GM21526 (cell line): Measurements from ENCODE around the gene BRMS1L.

Experiments
- ATAC-seq: cut with Tn5 transposase; IDR thresholded peaks from one replicate; pipeline ENCODE4 v1.9.1; 2021; ENCODE audit warnings: moderate library complexity; ENCODE audit not compliant: unreplicated experiment, low FRiP score

BRMS1L gene

DNA sequence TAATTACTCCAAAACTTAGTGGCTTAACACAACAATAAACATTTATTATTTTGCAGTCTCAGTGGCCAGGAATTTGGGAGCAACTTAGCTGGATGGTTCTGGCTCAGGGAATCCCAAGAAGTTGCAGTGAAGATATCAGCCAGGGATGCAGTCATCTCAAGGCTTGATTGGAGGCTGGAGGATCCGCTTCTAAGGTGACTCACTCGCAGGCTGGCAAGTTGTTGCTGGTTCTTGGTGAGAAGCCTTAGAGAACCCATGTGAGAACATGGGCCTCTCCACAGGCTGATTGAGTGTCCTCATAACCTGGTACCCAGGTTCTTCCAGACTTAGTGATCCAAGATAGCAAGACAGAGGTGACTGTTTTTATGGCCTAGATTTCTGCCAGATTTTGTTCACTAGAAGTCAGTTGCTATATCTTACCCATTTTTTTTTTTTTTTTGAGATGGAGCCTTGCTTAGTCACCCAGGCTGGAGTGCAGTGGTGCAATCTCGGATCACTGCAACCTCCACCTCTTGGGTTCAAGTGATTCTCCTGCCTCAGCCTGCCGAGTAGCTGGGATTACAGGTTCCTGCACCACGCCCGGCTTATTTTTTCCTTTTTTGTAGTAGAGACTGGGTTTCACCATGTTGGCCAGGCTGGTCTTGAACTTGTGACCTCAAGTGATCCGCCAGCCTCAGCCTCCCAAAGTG is 32.5 kb downstream of the BRMS1L start:
- ATAC-seq, result no peak

DNA sequence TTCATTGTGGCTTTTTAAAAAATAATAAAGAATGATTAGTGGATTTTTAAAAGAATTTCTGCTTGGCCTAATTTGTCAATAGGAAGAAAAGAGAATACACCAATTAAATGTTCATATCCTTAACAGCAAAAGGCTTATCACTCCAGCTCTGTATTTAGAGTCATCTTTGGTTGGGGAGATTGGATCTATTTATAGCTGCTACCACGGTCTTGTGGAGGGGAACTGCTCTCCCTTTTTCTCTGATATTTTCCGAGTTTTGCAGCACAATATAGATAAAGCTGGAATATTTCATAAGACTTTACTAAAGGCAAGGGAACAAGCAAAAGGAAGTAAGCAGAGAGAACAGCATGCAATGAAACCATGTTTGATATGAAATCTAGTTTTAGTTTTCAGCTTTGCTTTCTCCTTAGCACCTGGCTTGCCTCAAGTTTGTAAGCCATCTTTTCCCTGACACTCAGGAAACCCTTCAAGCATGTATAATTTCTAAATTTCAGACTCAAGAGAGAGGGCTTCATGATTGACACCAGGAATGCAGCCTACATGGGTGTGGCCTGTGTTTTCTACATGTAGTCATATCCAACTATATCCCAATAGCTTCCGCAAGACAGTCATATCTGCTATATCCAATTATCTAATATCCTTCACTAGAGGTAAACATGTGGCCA is 35.2 kb downstream of the BRMS1L start:
- no peak for ATAC-seq

DNA sequence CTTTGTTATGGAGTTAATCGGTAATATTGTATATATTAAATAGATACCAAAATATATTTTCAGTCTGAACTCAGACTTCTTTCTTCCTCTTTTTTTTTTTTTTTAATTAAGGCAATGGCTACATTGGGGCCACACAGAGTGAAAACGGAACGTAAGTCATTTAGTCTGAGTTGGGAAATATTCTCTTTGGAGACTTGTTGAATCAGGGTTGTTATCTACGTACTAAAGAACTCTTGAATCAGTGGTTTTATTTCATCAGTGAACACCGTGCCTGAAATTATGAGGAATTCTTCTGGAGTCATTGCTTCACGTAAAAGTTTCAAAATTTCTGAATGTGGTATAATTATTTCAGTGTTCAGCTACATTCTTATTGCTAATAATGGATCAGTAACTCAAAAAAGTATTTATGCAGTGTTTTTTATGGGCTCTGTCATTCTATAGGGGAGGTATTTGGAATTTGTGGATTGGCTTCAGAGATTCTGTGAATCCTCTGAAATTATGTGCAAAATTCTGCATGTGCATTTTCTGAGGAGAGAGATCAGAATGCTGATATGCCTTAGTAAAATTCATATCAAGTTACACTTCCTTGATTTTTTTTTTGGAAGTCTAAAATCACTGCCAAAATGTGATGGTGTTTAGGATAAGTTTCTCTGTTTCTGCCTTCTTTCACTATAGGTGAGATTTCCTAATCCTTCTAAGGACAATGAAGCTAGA is 39.6 kb downstream of the BRMS1L start:
- ATAC-seq, result no peak

DNA sequence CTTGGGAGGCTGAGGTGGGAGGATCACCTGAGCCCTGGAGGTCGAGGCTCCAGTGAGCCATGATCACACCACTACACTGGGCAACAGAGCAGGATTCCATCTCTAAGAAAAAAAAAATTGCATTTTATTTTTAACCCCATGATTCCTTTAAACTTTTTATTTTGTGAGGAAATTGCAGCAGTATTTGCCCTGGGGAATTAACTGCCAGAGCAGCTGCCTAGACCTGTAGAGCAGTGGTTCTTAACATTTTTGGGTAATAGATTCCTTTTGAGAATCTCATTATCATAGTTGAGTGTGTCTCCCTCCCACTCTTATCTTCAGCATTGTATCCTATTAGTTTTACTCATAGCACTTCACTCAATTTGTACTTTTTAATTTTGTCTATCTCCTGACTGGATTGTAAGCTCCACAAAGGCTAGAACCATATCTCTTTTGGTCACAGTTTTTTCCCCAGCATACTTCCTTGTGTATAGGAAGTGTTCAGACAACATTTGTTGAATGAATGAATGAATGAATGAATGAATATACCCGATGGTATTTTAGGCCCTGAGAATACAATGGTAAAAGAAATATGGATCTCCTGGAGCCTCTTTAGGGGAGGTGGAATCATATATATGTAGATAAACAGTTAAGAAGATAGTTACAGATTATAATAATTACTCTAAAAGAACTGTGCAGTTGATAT is 40.6 kb downstream of the BRMS1L start:
- ATAC-seq, result no peak

DNA sequence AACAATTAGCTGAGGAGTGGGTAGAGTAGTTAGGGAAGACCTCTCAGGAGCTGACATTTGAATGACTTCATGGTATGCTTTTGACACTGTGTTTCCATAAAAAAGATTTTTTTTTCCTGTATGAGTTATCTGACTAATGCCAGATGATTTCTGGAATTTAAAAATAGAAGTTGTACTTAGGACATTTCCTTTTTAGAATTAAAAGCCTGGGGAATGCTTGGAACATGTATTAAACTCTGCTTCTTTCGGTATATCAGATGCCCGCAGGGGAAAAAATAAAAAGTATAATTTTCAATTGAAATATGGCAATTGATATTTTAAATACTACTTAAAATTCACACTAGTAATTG is 41.1 kb downstream of the BRMS1L start:
- ATAC-seq, result no peak

DNA sequence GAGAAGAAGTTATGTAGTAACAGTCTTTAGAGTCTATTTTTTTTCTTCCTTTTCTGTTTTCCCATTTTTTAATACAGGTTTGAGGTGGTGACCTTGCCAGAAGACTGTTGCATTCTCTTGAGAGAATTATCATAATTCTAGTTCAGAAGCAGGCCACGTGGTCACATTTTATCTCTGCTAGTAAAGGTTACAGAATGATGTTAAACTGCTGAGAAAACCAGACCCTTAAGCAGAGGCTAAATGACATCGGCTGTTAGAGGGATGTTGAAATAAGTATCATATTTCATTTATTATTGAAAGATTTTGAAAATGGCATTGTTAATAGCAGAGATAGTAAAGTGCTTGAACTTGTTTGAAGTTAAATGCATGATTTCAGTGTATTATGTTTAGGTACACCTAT is 49.2 kb downstream of the BRMS1L start:
- no peak for ATAC-seq

DNA sequence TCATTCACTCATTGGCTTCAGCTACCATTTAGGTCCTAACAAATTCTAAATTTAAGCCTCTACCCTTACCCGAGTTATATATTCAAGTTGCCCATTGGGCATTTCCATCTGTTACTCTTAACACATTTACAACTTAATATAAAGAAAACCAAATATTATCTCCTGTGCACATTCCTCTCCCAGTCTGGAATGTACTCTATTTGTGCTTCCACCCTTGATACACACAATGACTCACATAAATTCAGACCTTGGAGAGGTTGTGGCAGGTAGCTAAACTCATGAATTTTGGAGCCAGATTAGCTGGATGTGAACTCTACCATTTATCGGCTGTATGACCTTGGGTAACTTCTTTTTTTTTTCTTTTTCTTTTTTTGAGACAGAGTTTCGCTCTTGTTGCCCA is 51.1 kb downstream of the BRMS1L start:
- no peak for ATAC-seq

DNA sequence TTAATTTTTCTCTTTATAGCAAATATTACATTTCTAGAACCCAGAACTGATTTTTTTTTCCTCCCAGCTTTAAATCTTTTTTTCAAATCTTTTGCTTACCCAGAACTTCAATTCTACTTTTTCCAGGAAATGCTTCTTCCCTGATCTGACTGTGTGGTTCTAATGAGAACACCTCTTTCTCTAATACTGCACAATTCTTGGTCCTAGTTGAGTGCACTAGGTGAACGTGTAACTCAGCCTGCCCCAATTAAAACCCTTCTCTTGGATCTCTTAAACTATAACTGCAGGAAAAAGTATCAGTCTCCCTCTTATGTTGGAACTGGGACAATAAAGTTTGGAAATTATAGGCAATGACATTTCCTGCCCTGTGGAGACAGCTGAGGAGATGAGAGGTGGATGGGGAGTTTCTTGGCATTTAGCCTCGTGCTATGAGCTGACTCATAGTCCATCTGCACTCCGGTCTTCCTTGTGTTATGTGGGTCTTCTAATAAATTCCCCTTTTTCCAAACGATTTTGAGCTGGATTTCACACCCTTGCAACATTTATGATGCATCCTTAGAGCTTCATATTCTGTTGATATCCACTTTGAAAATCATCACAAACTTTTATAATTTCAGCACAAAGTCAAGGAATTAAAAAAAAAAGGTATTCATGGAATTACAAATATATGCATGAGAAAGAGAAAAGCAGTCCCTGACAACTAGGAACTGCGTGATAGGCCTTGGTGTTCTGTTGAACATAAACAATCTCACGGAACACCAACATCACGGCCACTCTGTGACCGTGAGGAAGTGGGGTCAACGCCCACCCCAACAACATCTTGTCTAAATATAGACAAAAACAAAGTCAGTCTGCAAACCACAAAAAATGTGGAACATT is 52.4 kb downstream of the BRMS1L start:
- ATAC-seq, result no peak

DNA sequence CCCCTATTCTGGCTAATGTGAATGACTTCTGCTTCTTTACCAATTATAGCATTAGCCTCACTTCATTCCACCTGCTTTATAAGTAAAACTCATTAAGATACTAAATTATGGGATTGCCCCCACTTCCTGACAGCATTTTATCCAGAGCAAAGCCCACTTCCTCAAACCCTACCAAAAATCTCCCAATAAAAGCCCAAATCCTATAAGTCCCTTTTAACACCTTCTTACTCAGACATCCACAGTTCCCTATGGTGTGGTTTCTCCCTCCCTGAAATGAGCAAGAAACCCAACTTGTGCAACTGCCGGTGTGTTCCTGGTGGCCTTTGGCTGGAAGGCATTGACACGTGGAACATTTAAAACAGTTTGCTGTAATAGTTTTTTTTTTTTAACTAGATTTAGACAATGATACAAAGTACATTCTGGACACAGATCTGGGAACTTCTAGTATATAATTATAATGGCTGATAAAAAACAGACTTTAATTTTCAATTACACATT is 53.1 kb downstream of the BRMS1L start:
- ATAC-seq, result no peak

DNA sequence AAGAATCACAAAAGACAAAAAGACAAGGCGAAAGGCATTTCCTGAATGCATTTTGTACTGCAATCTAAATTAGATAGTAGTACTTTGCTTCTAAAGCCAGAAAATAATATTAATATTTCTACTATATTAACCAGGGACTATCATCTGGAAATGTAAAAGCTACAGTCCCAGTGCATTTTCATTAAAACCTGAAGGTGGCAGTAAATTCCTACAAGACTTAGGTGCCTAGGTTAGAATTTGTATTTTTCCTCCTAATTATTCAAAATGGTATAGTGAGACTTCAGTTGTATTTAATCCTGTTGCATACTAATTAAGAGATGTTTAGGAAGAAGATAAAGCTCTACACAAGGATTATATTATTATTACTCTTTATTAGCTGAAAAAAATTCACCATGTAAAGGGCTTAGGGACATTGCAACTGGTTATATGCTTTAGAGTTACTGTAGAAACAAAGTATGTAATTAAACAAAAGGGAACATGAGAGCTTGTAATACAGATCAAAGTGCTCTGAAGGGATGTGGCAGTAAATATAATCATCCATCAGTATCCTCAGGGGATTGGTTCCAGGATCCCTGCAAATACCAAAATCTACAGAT is 53.6 kb downstream of the BRMS1L start:
- no peak for ATAC-seq

DNA sequence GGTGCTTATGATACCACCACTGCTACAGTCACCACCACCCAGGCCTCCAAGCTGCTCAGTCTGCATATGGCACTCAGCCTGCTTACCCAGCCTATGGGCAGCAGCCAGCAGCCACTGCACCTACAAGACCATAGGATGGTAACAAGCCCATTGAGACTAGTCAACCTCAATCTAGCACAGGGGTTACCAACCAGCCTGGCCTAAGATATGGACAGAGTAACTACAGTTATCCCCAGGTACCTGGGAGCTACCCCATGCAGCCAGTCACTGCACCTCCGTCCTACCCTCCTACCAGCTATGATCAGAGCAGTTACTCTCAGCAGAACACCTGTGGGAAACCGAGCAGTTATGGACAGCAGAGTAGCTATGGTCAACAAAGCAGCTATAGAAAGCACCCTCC is 55.1 kb downstream of the BRMS1L start:
- no peak for ATAC-seq

DNA sequence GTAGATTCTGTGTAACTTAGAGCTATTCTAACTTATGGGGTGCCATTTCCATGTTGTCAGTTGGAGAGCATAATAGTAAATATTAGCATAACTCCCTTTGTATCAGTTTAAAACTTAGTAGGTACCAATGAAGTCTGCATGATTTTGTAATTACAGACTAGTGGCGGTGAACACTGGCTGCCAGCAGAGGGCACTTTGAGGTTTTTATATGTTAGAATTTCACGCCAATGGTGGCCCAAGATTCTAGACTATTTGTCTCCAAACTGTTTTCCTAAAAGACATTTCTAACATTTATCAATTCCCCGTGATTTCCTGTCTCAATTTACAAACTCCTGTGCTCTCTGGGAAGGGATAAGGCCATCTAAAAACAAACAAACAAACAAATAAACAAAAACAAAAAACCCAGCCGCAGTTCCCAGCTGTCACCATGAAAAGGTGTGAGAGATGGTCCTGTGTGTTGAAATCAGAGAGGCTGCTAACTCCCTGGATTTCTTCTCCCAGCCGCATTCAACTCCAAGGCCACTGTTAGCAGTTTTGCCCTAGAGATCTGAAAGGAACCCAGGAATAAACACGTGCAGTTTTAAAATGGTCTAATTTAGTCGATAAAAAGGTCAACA is 57.6 kb downstream of the BRMS1L start:
- ATAC-seq, result no peak

DNA sequence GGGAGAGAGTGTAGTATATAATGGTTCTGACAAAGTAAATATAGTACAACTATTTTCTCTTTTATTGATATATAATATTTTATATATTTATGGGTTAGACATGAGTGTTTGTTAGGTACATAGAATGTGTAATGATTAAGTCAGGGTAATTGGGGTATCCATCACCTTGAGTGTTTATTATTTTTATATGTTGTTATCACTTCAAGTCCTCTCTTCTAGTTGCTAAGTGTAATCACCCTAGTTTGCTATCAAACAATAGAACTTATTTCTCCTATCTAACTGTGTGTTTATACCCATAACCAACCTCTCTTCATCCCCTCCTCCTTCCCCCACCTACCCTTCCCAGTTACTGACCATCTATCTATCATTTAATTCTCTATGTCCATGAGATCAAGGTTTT is 64.2 kb downstream of the BRMS1L start:
- ATAC-seq, result no peak

DNA sequence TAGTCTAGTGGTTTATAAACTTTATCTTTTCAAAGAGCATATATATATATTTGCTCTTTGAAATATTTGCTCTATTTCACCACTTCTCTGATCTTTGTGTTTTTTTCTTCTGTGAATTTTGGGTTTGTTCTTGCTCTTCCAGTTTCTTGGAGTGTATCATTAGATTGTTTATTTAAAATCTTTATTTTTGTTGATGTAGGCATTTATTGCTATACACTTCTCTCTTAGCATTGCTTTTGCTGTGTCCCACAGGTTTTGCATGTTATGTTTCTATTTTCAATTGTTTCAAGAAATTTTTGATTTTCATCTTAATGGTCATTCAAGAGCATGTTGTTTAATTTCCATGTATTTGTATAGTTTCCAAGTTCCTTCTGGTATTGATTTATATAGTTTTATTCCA is 69.1 kb downstream of the BRMS1L start:
- no peak for ATAC-seq

DNA sequence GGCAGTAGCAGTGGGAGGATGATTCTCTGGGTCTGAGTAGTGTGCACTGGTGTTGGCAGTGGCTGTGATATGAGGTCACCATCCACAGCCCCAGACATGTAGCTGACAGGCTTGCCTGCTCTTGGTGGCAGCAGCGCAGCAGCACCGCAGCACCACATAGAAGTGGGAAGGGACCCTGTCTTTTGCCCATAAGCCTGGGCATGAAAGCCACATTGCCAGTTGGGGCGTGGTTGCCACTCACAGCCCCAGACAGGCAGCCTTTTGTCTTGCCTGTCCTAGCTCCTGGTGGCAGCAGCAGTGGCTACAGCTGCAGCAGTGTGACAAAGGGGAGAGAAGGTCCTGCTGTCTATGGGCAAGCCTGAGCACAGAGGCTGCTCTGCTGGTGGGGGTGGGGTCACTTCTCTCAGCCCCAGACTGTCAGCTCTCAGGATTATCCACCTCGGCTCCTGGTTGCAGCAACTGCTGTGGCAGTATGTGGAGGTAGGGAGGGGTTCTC is 71.5 kb downstream of the BRMS1L start:
- ATAC-seq, result no peak

DNA sequence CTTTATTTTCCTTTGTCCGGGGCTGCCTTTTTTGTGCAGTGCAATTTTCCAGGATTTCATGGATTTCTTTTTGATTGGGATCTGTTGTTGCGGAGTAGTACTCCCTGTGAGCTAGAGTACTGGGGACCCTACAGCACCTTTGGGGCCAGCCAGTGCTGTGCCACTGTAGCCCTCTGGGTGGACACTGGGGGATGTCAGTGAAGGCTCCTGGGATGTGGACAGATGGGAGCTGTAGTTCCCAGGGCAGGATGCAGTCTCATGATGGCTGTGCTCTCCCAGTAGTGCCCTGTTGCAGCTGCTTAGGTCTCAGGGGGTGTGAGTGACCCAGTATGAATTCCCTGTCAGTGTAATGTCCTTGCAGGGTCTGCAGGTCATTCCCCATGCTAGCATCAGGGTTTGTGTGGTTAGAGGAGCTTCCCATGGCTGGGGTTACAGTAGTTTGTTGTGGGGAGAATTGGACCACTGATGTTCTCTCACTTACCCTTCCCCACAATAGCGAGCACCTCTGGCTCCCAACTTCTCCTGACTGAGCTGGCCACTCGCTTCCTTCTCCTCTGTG is 72.2 kb downstream of the BRMS1L start:
- ATAC-seq, result no peak

DNA sequence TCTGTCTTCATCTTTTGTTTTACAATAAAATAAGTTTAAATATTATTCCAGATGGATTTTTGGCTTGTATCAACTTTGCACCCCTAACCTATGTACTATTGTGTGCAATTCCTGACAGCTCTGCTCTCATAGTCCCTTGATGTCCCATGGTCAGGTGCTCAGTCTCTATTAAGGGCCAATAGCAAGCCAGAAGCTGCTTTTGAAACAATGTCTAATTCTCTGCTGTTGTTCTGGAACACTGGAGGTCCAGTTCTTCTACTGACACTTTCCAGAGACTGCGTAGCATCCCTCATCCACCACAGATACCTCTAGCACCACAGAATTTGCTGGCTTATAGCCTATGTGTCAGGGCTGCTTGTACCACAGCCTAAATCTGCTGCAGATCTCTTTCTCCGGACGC is 74.6 kb downstream of the BRMS1L start:
- no peak for ATAC-seq

DNA sequence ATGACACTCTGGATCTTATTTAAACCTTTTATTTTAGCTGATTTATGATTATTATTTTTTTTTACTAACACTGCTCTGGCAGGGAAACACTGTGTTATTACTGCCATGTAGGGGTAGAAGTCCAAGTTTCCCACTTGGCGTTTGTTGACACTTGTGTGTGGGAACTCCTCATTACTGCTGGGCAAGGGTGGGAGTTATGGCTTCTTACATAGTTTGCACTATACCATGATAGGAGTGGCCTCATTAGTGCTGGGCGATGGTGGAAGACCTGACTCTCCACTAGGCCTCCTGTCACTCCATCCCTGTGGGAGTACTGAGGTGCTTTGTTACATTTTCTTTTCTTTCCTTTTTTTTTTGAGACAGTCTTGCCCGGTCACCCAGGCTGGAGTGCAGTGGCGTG is 83.5 kb downstream of the BRMS1L start:
- no peak for ATAC-seq

DNA sequence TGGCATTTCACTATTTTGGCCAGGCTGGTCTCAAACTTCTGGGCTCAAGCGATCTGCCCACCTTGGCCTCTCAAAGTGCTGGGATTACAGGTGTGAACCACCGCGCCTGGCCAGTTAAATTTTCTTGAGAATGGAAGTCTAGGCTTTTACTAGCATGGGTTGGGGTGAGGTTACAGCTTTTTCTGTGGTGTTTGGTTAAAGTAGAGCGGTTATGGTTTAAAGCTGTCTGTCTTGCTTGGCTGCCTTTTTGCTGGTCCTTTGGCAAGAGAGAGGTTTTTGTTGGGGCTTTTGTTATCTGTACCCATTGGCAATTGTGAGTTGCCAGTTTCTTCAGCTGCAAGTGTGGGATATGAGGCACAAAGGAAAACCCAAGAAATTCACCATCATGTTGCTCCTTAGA is 84.1 kb downstream of the BRMS1L start:
- ATAC-seq, result no peak
